Measurements from ENCODE around the gene NOC2L.

DNA sequence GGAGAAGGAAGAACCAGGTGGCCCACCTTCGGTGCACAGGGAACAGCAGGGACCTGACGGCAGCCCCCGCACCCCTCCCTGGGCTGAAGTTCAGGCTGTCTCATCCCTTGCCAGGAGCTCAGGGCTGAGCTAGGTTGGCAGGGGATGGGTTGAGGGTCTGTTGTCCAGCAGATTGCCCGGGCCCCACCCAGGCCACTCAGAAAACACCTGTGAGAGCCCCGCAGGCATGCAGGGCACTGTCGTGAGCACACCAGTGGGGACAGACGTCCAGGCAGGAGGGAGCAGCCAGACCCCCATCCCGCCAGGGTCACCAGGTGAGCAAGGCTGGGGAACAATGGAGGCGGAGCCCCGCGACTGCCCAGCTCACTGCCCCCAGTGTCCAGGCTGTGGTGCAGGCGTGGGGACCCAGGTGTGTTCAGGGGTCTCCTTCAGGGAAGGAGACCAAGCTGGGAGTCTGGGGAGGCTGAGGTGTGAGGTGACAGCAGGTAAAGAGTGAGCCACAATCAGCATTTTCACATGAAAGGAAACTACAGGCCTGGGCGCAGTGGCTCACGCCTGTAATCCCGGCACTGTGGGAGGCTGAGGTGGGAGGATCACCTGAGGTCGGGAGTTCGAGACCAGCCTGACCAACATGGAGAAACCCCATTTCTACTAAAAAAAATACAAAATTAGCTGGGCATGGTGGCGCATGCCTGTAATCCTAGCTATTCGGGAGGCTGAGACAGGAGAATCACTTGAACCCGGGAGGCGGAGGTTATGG, 44.7 kb downstream of the NOC2L start:
- TF ChIP-seq POLR2AphosphoS5 (IDR thresholded peaks at IDR 0.05; ENCODE audit: low read depth, low read length) (no peak), POLR2A (IDR thresholded peaks at IDR 0.05; ENCODE audit: low read depth, low read length) (no peak)
